Measurements from ENCODE around the gene NTRK2.
A peak's percentile ranks its signal among the peaks of the same experiment; 100 is the strongest.

Gene NTRK2

DNA sequence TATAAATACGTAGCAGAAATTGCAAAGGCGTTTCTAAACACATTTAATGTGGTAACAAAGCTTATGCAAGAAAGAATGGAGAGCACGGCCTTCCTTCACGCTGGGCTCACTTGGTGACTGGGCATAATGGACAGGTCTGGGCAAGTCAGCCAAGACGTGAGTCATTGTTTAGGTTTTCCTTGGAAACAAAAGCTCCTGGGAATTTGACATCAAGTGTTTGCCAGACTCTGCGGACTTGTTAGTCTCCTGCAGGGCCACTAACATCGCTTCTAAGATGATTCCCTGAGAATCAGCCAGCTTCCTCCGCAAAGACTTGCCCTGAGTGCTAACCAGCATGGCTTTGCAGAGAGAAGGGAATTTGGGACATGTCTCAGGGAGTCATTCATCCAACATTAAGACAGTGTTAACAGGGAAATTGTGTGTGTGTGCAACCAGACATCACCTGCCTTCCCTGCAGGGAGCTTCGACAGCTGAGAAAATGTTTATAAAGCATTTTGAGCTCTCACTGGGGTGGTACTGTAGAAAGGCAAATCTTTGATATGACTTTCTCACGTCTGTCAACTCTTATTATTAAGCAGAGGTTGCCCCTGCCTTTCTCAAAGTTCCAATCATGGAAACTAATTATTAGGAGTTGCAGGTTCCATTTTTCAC lies 182.5 kb downstream of the NTRK2 start (continued):
- TF ChIP-seq, protein P1, sequence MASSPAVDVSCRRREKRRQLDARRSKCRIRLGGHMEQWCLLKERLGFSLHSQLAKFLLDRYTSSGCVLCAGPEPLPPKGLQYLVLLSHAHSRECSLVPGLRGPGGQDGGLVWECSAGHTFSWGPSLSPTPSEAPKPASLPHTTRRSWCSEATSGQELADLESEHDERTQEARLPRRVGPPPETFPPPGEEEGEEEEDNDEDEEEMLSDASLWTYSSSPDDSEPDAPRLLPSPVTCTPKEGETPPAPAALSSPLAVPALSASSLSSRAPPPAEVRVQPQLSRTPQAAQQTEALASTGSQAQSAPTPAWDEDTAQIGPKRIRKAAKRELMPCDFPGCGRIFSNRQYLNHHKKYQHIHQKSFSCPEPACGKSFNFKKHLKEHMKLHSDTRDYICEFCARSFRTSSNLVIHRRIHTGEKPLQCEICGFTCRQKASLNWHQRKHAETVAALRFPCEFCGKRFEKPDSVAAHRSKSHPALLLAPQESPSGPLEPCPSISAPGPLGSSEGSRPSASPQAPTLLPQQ (tag by site-specific recombination; IDR thresholded peaks at IDR 0.05), result 0 out of 2 replicates have a peak, but pooled peaks have one; percentile 32
- TF ChIP-seq, protein P2, sequence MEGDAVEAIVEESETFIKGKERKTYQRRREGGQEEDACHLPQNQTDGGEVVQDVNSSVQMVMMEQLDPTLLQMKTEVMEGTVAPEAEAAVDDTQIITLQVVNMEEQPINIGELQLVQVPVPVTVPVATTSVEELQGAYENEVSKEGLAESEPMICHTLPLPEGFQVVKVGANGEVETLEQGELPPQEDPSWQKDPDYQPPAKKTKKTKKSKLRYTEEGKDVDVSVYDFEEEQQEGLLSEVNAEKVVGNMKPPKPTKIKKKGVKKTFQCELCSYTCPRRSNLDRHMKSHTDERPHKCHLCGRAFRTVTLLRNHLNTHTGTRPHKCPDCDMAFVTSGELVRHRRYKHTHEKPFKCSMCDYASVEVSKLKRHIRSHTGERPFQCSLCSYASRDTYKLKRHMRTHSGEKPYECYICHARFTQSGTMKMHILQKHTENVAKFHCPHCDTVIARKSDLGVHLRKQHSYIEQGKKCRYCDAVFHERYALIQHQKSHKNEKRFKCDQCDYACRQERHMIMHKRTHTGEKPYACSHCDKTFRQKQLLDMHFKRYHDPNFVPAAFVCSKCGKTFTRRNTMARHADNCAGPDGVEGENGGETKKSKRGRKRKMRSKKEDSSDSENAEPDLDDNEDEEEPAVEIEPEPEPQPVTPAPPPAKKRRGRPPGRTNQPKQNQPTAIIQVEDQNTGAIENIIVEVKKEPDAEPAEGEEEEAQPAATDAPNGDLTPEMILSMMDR (tag by site-specific recombination; IDR thresholded peaks at IDR 0.05), result no peak
- TF ChIP-seq ZNF792 (tag by site-specific recombination; IDR thresholded peaks at IDR 0.05) (no peak), ZNF600 (tag by site-specific recombination; IDR thresholded peaks at IDR 0.05) (peak; percentile 59; the same call in 1 of the 2 replicates), ZNF211 (tag by site-specific recombination; IDR thresholded peaks at IDR 0.05; ENCODE audit: low read depth) (no peak), ZNF121 (tag by site-specific recombination; IDR thresholded peaks at IDR 0.05) (no peak), TRIM28 (IDR thresholded peaks at IDR 0.05; ENCODE audit: borderline replicate concordance, low read length) (peak; percentile 93), BCL11A (tag by site-specific recombination; IDR thresholded peaks at IDR 0.05; ENCODE audit: low read depth) (peak; percentile 59; the same call in 1 of the 2 replicates), ZNF140 (tag by site-specific recombination; IDR thresholded peaks at IDR 0.05) (no peak), FEZF1 (tag by site-specific recombination; IDR thresholded peaks at IDR 0.05) (peak; percentile 47; the same call in 1 of the 2 replicates), SP7 (tag by site-specific recombination; IDR thresholded peaks at IDR 0.05) (peak; percentile 61; the same call in 1 of the 2 replicates), ZNF561 (tag by site-specific recombination; IDR thresholded peaks at IDR 0.05; ENCODE audit: borderline replicate concordance) (peak; percentile 29; the same call in 1 of the 2 replicates), SCRT1 (tag by site-specific recombination; IDR thresholded peaks at IDR 0.05; ENCODE audit: borderline replicate concordance) (peak; percentile 27; the same call in 1 of the 2 replicates), ZNF202 (tag by site-specific recombination; IDR thresholded peaks at IDR 0.05; ENCODE audit: borderline replicate concordance) (no peak), ZNF501 (tag by site-specific recombination; IDR thresholded peaks at IDR 0.05) (no peak), ZNF785 (tag by site-specific recombination; IDR thresholded peaks at IDR 0.05) (no peak)
- TF ChIP-seq, protein P3, sequence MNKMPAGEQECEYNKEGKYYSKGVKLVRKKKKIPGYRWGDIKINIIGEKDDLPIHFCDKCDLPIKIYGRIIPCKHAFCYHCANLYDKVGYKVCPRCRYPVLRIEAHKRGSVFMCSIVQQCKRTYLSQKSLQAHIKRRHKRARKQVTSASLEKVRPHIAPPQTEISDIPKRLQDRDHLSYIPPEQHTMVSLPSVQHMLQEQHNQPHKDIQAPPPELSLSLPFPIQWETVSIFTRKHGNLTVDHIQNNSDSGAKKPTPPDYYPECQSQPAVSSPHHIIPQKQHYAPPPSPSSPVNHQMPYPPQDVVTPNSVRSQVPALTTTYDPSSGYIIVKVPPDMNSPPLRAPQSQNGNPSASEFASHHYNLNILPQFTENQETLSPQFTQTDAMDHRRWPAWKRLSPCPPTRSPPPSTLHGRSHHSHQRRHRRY (tag by site-specific recombination; IDR thresholded peaks at IDR 0.05), result no peak
- TF ChIP-seq, protein P4, sequence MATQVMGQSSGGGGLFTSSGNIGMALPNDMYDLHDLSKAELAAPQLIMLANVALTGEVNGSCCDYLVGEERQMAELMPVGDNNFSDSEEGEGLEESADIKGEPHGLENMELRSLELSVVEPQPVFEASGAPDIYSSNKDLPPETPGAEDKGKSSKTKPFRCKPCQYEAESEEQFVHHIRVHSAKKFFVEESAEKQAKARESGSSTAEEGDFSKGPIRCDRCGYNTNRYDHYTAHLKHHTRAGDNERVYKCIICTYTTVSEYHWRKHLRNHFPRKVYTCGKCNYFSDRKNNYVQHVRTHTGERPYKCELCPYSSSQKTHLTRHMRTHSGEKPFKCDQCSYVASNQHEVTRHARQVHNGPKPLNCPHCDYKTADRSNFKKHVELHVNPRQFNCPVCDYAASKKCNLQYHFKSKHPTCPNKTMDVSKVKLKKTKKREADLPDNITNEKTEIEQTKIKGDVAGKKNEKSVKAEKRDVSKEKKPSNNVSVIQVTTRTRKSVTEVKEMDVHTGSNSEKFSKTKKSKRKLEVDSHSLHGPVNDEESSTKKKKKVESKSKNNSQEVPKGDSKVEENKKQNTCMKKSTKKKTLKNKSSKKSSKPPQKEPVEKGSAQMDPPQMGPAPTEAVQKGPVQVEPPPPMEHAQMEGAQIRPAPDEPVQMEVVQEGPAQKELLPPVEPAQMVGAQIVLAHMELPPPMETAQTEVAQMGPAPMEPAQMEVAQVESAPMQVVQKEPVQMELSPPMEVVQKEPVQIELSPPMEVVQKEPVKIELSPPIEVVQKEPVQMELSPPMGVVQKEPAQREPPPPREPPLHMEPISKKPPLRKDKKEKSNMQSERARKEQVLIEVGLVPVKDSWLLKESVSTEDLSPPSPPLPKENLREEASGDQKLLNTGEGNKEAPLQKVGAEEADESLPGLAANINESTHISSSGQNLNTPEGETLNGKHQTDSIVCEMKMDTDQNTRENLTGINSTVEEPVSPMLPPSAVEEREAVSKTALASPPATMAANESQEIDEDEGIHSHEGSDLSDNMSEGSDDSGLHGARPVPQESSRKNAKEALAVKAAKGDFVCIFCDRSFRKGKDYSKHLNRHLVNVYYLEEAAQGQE (tag by site-specific recombination; IDR thresholded peaks at IDR 0.05), result no peak
- TF ChIP-seq, protein P5, sequence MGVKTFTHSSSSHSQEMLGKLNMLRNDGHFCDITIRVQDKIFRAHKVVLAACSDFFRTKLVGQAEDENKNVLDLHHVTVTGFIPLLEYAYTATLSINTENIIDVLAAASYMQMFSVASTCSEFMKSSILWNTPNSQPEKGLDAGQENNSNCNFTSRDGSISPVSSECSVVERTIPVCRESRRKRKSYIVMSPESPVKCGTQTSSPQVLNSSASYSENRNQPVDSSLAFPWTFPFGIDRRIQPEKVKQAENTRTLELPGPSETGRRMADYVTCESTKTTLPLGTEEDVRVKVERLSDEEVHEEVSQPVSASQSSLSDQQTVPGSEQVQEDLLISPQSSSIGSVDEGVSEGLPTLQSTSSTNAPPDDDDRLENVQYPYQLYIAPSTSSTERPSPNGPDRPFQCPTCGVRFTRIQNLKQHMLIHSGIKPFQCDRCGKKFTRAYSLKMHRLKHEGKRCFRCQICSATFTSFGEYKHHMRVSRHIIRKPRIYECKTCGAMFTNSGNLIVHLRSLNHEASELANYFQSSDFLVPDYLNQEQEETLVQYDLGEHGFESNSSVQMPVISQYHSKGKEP (tag by site-specific recombination; IDR thresholded peaks at IDR 0.05), result peak; percentile 39; the same call in 1 of the 2 replicates
- TF ChIP-seq, protein P6, sequence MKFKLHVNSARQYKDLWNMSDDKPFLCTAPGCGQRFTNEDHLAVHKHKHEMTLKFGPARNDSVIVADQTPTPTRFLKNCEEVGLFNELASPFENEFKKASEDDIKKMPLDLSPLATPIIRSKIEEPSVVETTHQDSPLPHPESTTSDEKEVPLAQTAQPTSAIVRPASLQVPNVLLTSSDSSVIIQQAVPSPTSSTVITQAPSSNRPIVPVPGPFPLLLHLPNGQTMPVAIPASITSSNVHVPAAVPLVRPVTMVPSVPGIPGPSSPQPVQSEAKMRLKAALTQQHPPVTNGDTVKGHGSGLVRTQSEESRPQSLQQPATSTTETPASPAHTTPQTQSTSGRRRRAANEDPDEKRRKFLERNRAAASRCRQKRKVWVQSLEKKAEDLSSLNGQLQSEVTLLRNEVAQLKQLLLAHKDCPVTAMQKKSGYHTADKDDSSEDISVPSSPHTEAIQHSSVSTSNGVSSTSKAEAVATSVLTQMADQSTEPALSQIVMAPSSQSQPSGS (tag by site-specific recombination; IDR thresholded peaks at IDR 0.05; ENCODE audit: low read depth), result 0 out of 2 replicates have a peak, but pooled peaks have one; percentile 13

Measured in HEK293 (cell line).